ENCODE measurements around the gene ZBTB8B. TPM values are rescaled to one million over a fixed set of nuclear protein-coding genes. Genes with fewer than 3 reads are reported as not detected.

Gene ZBTB8B
- total RNA-seq, 1 donor from 2014 or later, result 5.6 TPM

DNA sequence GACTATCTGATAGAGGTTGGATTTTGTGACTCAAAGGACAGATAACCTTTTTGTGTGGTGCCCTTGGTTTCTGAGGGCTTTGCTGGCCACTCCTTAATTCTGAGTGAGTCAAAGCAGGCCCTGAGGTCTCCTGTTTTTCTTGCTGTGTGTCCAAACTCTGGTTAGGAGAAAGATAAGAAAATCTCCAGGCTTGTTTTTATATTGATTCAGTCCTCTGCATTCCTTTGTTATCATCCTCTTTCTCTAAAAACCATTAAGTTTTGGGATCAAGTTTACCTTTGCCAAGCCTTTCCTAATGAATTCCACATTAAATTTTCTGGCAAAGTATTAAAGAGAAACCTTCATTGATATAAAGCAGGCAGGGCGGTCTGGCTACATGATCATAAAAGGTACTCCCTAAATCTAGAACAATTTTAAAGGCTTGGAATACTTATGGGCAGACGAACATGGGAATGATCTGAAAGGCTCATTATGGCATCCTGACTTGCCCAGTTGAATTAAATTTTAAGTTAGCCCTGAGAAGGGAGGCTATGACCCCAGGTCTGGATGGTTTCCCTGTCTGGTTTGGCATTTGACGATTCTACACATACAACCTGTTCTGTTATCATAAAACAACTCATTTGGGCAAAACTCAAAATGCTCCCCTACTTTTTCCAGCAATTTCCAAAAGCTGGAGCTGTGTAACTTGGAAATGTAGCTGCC lies 20.8 kb downstream of the ZBTB8B start:
- Histone ChIP-seq H3K4me2 (no peak overlapping the region), H3K79me2 (ENCODE audit: low read depth) (no peaks in the 10 kb centered on the region), H3K4me1 (no peaks in the 10 kb centered on the region), H3K27me3 (no peaks in the 10 kb centered on the region), H4K20me1 (ENCODE audit: low read depth) (no peaks in the 10 kb centered on the region), H2AFZ (replicated peaks) (no peak overlapping the region), H3K27ac (no peak overlapping the region), H3F3A (ENCODE audit: low read depth) (no peaks in the 10 kb centered on the region), H3K9ac (no peak overlapping the region), H3K9me3 (ENCODE audit: low read depth) (no peaks in the 10 kb centered on the region), H3K4me3 (no peak overlapping the region), H3K36me3 (no peaks in the 10 kb centered on the region)
- Mint-ChIP-seq H3K4me1 (no peaks in the 10 kb centered on the region), H3K4me3 (no peak overlapping the region), H3K9me3 (no peaks in the 10 kb centered on the region), H3K36me3 (peaks cover 26% of the 10 kb centered on the region), H3K27me3 (ENCODE audit: insufficient read depth, low read depth) (no peaks in the 10 kb centered on the region), H3K27ac (no peak overlapping the region)
- DNase-seq (ENCODE audit: low spot score), result no peak
- TF ChIP-seq, protein P1, sequence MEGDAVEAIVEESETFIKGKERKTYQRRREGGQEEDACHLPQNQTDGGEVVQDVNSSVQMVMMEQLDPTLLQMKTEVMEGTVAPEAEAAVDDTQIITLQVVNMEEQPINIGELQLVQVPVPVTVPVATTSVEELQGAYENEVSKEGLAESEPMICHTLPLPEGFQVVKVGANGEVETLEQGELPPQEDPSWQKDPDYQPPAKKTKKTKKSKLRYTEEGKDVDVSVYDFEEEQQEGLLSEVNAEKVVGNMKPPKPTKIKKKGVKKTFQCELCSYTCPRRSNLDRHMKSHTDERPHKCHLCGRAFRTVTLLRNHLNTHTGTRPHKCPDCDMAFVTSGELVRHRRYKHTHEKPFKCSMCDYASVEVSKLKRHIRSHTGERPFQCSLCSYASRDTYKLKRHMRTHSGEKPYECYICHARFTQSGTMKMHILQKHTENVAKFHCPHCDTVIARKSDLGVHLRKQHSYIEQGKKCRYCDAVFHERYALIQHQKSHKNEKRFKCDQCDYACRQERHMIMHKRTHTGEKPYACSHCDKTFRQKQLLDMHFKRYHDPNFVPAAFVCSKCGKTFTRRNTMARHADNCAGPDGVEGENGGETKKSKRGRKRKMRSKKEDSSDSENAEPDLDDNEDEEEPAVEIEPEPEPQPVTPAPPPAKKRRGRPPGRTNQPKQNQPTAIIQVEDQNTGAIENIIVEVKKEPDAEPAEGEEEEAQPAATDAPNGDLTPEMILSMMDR (IDR thresholded peaks at IDR 0.05), result no peak

GRCh38 chr1:32486463-32487113 lies 21.7 kb downstream of the ZBTB8B start:
- Mint-ChIP-seq H3K9me3 (no peaks in the 10 kb centered on the region), H3K4me1 (no peaks in the 10 kb centered on the region), H3K36me3 (peaks cover 26% of the 10 kb centered on the region), H3K27me3 (ENCODE audit: insufficient read depth, low read depth) (no peaks in the 10 kb centered on the region), H3K4me3 (no peak overlapping the region), H3K27ac (no peak overlapping the region)
- no peaks in the 10 kb centered on the region for H3K79me2 ChIP-seq (ENCODE audit: low read depth)
- DNase-seq (ENCODE audit: low spot score), result no peak
- H2AFZ ChIP-seq (replicated peaks), result no peak overlapping the region
- H3K4me2 ChIP-seq, result no peak overlapping the region
- no peaks in the 10 kb centered on the region for H3K27me3 ChIP-seq
- H3K9ac ChIP-seq, result no peak overlapping the region
- H3K9me3 ChIP-seq (ENCODE audit: low read depth), result no peaks in the 10 kb centered on the region
- H3F3A ChIP-seq (ENCODE audit: low read depth), result no peaks in the 10 kb centered on the region
- no peaks in the 10 kb centered on the region for H3K36me3 ChIP-seq
- no peaks in the 10 kb centered on the region for H3K4me1 ChIP-seq
- no peaks in the 10 kb centered on the region for H4K20me1 ChIP-seq (ENCODE audit: low read depth)
- no peak overlapping the region for H3K4me3 ChIP-seq
- TF ChIP-seq EZH2 (IDR thresholded peaks at IDR 0.05), result no peak
- TF ChIP-seq, protein P1 (IDR thresholded peaks at IDR 0.05), result no peak
- TF ChIP-seq EZH2phosphoT487 (IDR thresholded peaks at IDR 0.05), result no peak
- H3K27ac ChIP-seq, result no peak overlapping the region

- no peaks in the 10 kb centered on the region for H3K27me3 ChIP-seq
- H4K20me1 ChIP-seq (ENCODE audit: low read depth), result no peaks in the 10 kb centered on the region
- H3K4me1 ChIP-seq, result no peaks in the 10 kb centered on the region
- Mint-ChIP-seq H3K4me3 (no peak overlapping the region), H3K27ac (no peak overlapping the region), H3K27me3 (ENCODE audit: insufficient read depth, low read depth) (no peaks in the 10 kb centered on the region), H3K9me3 (no peaks in the 10 kb centered on the region), H3K36me3 (peaks cover 23% of the 10 kb centered on the region), H3K4me1 (no peaks in the 10 kb centered on the region)
- H3K4me2 ChIP-seq, result no peak overlapping the region
- H3K9ac ChIP-seq, result no peak overlapping the region
- no peaks in the 10 kb centered on the region for H3F3A ChIP-seq (ENCODE audit: low read depth)
- H2AFZ ChIP-seq (replicated peaks), result no peak overlapping the region
- H3K79me2 ChIP-seq (ENCODE audit: low read depth), result no peaks in the 10 kb centered on the region
- no peak overlapping the region for H3K27ac ChIP-seq
- no peak for DNase-seq (ENCODE audit: low spot score)
- TF ChIP-seq, protein P1 (IDR thresholded peaks at IDR 0.05), result no peak
- no peak for TF ChIP-seq EZH2 (IDR thresholded peaks at IDR 0.05)
- TF ChIP-seq EZH2phosphoT487 (IDR thresholded peaks at IDR 0.05), result no peak
- no peaks in the 10 kb centered on the region for H3K36me3 ChIP-seq
- no peak overlapping the region for H3K4me3 ChIP-seq
- no peaks in the 10 kb centered on the region for H3K9me3 ChIP-seq (ENCODE audit: low read depth)
Observed at GRCh38 chr1:32487182-32487581, 22.3 kb downstream of the ZBTB8B start.

Measured in neural progenitor cell (in vitro differentiated cells).